Measurements from ENCODE around the gene GRK6.

The GRK6 gene

GRCh38 chr5:177438468-177438867, 12.0 kb downstream of the GRK6 start:
- no peak for TF ChIP-seq CTCF (IDR thresholded peaks at IDR 0.05; ENCODE audit: insufficient read depth, low read length, missing control alignments)
- H3K4me3 ChIP-seq (ENCODE audit: low read depth, low read length), result no peak overlapping the region
- POLR2A ChIA-PET, result interaction anchor here (0.6 kb wide), 1 partner anchor 19 kb away, joined by 3 read pairs; no protein-coding TSS in a partner anchor
- CTCF ChIA-PET, result interaction anchor here (0.8 to 21.1 kb wide), 7 partner anchors 12 to 325 kb away, joined by 3 to 412 read pairs (median 6); partner anchors contain the start of gene GRK6
- DNase-seq (ENCODE audit: low read depth, low spot score), result no peak

GRCh38 chr5:177439518-177440053, 13.1 kb downstream of the GRK6 start:
- no peak overlapping the region for H3K4me3 ChIP-seq (ENCODE audit: low read depth, low read length)
- CTCF ChIA-PET, result interaction anchor here (0.7 to 21.1 kb wide), 10 partner anchors 12 to 326 kb away, joined by 3 to 412 read pairs (median 4); partner anchors contain the start of gene GRK6
- DNase-seq (ENCODE audit: low read depth, low spot score), result no peak
- no peak for TF ChIP-seq CTCF (IDR thresholded peaks at IDR 0.05; ENCODE audit: insufficient read depth, low read length, missing control alignments)
- POLR2A ChIA-PET, result interaction anchor here (0.6 to 0.9 kb wide), 3 partner anchors 8 to 58 kb away, joined by 3 to 4 read pairs (median 4); partner anchors contain the start of gene PDLIM7

GRCh38 chr5:177440211-177440989, 13.9 kb downstream of the GRK6 start:
- ChIA-PET POLR2A (interaction anchor here (0.9 kb wide), 1 partner anchor 10 kb away, joined by 4 read pairs; no protein-coding TSS in a partner anchor), CTCF (interaction anchor here (0.7 to 21.1 kb wide), 7 partner anchors 9 to 72 kb away, joined by 3 to 412 read pairs (median 6); partner anchors contain the start of genes F12 and PFN3)
- no peak for DNase-seq (ENCODE audit: low read depth, low spot score)
- TF ChIP-seq CTCF (IDR thresholded peaks at IDR 0.05; ENCODE audit: insufficient read depth, low read length, missing control alignments), result no peak
- no peak overlapping the region for H3K4me3 ChIP-seq (ENCODE audit: low read depth, low read length)

GRCh38 chr5:177440990-177441780, 14.7 kb downstream of the GRK6 start:
- TF ChIP-seq CTCF (IDR thresholded peaks at IDR 0.05; ENCODE audit: insufficient read depth, low read length, missing control alignments), result no peak
- DNase-seq (ENCODE audit: low read depth, low spot score), result no peak
- ChIA-PET CTCF (interaction anchor here (0.7 to 21.1 kb wide), 9 partner anchors 10 to 72 kb away, joined by 3 to 412 read pairs (median 6); partner anchors contain the start of genes F12 and PFN3), POLR2A (no interaction called here)
- no peak overlapping the region for H3K4me3 ChIP-seq (ENCODE audit: low read depth, low read length)

GRCh38 chr5:177442066-177442826, 15.8 kb downstream of the GRK6 start:
- DNase-seq (ENCODE audit: low read depth, low spot score), result no peak
- no peak overlapping the region for H3K4me3 ChIP-seq (ENCODE audit: low read depth, low read length)
- ChIA-PET CTCF (interaction anchor here (1.2 to 21.1 kb wide), 6 partner anchors 13 to 73 kb away, joined by 3 to 412 read pairs (median 46); partner anchors contain the start of genes F12 and PFN3), POLR2A (no interaction called here)
- no peak for TF ChIP-seq CTCF (IDR thresholded peaks at IDR 0.05; ENCODE audit: insufficient read depth, low read length, missing control alignments)
